GM19099 (cell line): ENCODE measurements around the gene ARHGDIA.

ENCODE experiments used
- POLR2A ChIP-seq: IDR thresholded peaks from 3 replicates; pipeline ENCODE4 v1.6.1; 2011; ENCODE audit warnings: low read depth; ENCODE audit not compliant: insufficient read length; ENCODE audit errors: extremely low read depth

ARHGDIA gene

GRCh38 chr17:81863833-81864768 is 7.0 kb downstream of the ARHGDIA start:
- no peak for TF ChIP-seq POLR2A

DNA sequence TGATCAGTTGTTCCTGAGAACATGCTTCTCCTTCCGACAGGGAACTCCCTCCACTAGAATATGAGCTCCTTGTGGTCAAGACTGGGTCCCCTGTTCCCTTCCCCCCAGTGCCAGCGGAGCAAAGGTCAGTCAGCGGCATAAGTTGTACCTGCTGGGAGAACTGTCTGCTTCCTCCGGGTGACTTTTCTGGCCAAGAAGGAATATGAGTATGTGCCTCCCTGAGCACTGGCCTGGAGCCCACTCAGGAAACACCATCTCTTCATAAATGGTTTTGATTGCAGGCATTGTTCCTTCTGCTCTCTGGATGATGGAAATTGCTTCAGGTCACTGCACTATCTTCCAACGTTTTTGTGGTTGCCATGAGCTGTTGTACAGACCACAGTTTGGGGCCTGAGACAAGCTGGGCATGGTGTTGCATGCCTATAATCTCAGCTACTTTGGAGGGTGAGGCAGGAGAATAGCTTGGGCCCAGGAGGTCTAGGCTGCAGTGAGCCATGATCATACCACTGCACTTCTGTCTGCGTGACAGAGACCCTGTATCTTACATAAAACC is 7.9 kb downstream of the ARHGDIA start:
- no peak for TF ChIP-seq POLR2A

DNA sequence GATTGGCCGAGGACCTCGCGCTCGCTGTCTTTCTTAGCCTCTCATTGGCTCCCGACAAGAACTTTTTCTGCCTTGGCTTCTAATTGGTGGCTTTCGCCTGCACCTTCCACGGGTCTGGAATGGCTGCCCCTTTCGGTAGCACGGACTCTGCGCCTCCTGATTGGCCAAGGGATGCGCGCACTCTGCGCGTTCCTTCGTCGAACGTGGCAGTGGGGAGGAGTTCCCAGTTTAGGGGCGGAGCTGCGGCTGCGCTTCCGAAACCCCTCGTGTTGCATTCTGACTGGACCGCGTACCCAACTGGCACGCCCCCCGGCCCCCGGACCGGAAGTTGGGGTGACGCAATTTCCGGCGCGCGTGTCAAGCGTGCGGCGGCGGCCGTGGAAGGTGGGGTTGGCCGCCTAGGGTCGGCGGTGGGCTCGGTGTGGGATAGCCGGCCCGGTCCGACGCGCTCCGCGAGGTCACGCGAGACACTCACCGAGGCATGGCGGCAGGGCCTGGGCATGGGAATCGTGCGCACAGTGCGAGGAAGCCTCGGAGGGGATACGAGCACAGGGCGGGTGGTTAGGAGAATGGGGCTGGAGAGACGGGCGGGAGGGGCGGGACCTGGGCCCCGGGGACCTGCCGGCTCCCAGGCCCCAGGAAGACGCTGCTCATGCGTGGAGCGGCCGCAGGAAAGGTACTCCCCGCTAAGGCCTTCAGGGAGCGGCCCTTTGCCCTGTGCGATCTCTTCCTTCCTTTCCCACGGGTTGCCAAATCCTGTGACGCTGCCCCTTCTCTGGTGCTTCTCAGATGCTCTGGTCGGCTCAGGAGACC is 10.2 kb downstream of the ARHGDIA start:
- TF ChIP-seq POLR2A, result peak; percentile 93

DNA sequence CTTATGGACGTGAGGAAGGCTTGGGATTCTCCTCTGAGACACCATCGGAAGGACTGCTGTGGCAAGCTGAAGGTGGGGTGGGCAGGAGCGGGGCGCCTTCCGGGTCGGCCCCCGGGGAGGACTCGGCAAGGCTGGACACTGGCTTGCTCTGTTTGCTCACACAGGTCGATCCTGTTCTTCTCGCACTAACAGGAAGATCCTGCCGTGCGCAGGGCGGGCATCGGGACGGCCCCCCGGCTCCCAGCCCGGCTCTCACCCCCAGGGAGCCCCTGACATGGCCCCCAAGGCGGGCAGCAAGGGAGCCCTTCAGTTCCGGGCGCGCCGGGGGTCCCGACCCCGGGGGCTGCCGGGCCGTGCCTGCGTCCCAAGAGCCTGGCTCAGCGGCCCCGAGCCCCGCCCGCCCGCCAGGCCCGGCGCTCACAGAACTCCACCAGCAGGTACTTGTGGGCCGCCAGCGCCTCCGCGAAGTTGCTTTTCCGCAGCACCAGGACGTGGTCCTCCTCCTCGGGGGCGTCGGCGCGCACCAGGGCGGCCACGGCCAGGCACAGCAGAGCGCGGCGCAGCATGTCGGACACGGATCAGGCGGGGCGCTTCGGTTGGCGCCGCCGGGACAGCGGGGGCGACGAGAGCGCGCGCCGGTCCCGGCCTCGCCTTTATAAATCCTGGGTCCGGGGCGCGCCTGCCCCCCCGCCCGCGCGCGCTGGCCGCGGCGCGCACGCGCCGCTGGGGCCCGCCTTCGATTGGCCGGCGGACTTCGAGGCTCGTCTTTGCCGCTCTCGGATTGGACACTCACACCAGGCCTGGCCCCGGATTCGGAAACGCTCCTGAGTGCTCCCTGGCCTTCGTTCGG is 11.0 kb downstream of the ARHGDIA start, which contains the start of gene P4HB:
TSS of gene P4HB (minus strand) at position 630 of the 850 bp plus-strand sequence. CDS start at position 566, 64 bp downstream.
- peak; percentile 97 for TF ChIP-seq POLR2A

DNA sequence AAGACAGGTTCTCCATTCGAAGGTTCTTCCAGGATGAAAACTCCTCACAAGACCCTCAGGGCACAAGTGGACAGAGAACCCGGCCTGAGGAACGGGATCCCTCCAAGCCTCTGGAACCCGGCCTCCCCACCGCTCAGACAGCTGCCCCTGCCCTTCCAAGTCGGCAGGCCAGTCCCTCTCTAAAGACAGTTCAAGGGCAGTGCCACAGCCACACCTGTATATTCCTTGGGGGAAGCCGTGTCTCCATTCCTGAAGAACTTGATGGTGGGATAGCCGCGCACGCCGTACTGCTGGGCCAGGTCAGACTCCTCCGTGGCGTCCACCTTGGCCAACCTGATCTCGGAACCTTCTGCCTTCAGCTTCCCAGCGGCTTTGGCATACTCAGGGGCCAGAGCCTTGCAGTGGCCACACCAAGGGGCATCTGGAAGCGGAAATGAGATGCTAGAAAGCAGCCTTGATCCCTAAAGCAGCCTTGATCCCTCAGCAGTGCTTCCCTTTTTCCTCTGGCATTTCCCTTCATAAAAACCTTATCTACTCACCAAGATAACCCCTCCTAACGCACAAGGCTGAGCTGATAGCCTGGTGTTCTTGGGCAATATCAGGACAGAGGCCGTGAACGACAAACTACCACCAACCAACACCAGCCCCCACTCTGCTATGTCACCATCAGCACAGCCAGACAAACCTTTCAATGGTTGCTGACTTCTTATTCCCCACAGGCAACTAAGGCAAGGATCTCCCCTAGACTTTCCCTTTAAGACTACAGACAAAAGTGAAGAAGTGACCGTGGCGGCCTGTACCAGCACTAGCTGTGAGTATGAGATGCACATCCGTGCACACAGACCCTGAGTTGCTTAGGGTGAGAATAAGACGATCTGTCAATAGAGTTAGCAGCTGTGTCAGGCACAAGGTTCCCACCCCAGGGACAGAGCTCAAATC is 11.9 kb downstream of the ARHGDIA start:
- TF ChIP-seq POLR2A, result no peak

GRCh38 chr17:81858170-81858966 is 12.8 kb downstream of the ARHGDIA start:
- no peak for TF ChIP-seq POLR2A

DNA sequence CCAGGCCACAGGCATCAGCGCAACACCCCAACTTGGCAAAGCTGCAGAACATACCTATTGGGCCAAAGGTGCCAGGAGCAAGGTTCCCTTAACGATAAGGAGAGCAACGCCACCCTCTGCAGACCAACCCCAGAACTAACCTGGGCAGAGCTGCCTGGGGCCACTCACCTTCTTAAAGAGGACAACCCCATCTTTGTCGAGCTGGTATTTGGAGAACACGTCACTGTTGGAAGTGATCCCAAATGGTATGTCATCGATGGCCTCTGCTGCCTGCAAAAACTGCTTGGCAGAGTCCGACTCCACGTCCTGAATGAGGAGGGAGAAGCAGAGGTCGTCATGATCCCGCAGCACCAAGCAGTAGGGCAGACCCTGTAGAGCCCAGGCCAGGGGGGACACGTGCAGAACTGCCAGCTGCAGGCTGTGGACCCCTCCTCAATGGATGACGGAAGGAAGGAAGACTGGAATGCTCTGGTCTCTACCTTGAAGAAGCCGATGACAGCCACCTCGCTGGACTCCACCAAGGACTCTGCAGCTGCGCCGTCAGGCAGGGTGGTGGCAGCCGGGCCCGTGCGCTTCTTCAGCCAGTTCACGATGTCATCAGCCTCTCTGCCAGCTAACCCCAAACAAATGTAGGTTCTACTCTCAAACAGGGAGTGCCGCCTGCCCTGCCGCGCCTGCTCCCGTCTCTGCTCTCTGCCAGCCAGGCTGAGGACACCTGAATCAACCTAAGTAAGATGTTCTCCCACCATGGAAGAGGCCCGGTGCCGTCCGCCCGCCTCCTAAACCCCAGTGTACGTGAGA is 16.0 kb downstream of the ARHGDIA start:
- TF ChIP-seq POLR2A, result no peak

DNA sequence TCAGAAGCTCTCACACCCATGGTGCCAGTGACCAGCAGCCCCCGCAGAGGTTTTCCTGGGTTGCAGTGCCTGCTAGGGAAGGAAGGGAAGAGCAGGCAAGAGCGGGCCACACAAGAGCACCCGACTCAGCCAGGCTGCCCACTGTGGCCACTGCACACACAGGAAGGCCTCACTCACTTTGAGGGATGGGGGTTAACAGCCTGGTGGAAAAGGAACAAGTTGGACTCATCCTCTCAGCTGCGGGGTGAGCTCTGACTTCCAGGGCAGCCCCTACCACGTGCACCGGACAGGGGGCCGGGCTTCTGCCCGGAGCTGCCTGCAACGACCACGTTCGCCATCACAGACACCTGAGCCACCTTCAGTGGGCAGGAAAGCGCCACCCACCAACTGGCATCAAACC is 18.9 kb downstream of the ARHGDIA start:
- no peak for TF ChIP-seq POLR2A

DNA sequence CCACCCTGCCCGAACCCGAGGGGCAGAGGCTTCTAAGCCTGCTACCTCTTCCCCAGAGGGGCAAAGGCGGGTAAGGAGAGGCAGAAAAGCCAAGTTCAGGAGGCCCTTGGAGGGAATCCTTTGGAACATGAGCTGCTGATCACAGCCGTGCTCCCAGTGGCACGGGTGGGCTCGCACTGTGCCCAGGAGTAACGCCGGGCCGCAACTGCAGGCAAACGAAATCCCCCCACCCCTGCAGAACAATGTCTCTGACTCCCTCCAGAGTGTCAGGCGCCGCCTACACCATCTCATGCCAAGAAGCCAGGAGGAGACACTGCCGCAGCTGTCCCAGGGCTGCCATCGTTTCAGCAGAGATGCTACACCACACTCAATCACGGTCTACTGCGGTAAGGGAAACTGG is 19.7 kb downstream of the ARHGDIA start:
- no peak for TF ChIP-seq POLR2A

DNA sequence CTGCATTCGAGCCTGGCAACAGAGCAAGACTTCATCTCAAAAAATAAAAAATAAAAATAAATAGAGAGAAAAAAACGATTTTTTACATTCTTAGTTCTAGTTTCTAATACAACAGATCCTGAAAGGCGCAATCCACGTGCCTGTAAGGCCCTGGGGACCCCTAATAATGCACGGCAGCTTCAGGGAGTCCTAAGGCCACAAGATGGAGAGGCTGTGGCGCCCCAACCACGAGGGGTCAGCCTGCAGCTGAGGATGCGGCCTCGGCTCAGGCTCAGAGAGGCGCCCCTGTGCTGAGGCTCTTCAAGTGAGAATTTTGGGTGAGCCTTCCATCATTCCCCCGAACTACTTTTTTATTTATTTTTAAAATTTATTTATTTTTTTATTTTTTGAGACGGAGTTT is 21.7 kb downstream of the ARHGDIA start:
- no peak for TF ChIP-seq POLR2A

- TF ChIP-seq POLR2A, result no peak
Observed at GRCh38 chr17:81846743-81847689, 24.1 kb downstream of the ARHGDIA start.
